Measurements from ENCODE around the gene GAD2. TPM values are rescaled to one million over a fixed set of nuclear protein-coding genes. Genes with fewer than 3 reads are reported as not detected.

The GAD2 gene
- total and polyA plus RNA-seq, 2 donors from 2014 or later = not detected

- Histone ChIP-seq H3K4me3 (ENCODE audit: low read length in 3 of 3) (no peak overlapping the region), H3K27me3 (ENCODE audit: control insufficient read depth, insufficient read depth, low read length) (no peaks in the 10 kb centered on the region), H3K36me3 (ENCODE audit: control insufficient read depth in 2 of 3, insufficient read depth in 3 of 3, low read length in 3 of 3) (no peaks in the 10 kb centered on the region), H3K9ac (ENCODE audit: low read length in 3 of 3) (no peak overlapping the region), H3K4me1 (ENCODE audit: control insufficient read depth in 2 of 3, insufficient read depth in 2 of 3, low read depth in 1 of 3, low read length in 3 of 3) (no peaks in the 10 kb centered on the region), H3K27ac (ENCODE audit: low read depth in 2 of 2, low read length in 2 of 2) (no peak overlapping the region), H3K9me3 (ENCODE audit: control insufficient read depth in 2 of 3, insufficient read depth in 1 of 3, low read length in 3 of 3) (no peaks in the 10 kb centered on the region)
- no peak for FAIRE-seq
- intact Hi-C loops (cut with DNase I) = no loop called here
- no peak for TF ChIP-seq CTCF (IDR thresholded peaks at IDR 0.05; ENCODE audit: borderline replicate concordance, extremely low read depth, insufficient read depth)
- DNase-seq = peak in 2 of 5 donors; percentile 14 to 27
Measured at GRCh38 chr10:26311383-26311940, 94.9 kb downstream of the GAD2 start.

- DNase-seq (no peak), FAIRE-seq (no peak)
- no peak for TF ChIP-seq CTCF (IDR thresholded peaks at IDR 0.05; ENCODE audit: borderline replicate concordance, extremely low read depth, insufficient read depth)
- no peak overlapping the region for H3K4me3 ChIP-seq (ENCODE audit: low read length in 3 of 3)
- H3K27ac ChIP-seq (ENCODE audit: low read depth in 2 of 2, low read length in 2 of 2) = no peak overlapping the region
- no peaks in the 10 kb centered on the region for H3K4me1 ChIP-seq (ENCODE audit: control insufficient read depth in 2 of 3, insufficient read depth in 2 of 3, low read depth in 1 of 3, low read length in 3 of 3)
- H3K9me3 ChIP-seq (ENCODE audit: control insufficient read depth in 2 of 3, insufficient read depth in 1 of 3, low read length in 3 of 3) = no peaks in the 10 kb centered on the region
- no peaks in the 10 kb centered on the region for H3K27me3 ChIP-seq (ENCODE audit: control insufficient read depth, insufficient read depth, low read length)
- no peaks in the 10 kb centered on the region for H3K36me3 ChIP-seq (ENCODE audit: control insufficient read depth in 2 of 3, insufficient read depth in 3 of 3, low read length in 3 of 3)
- H3K9ac ChIP-seq (ENCODE audit: low read length in 3 of 3) = no peak overlapping the region
- intact Hi-C loops (cut with DNase I) = no loop called here
Measured at GRCh38 chr10:26314265-26315013, 97.9 kb downstream of the GAD2 start.

GRCh38 chr10:26318672-26319071 lies 102.1 kb downstream of the GAD2 start:
- no peak for FAIRE-seq
- Histone ChIP-seq H3K4me3 (ENCODE audit: low read length in 3 of 3) (no peak overlapping the region), H3K27me3 (ENCODE audit: control insufficient read depth, insufficient read depth, low read length) (no peaks in the 10 kb centered on the region), H3K36me3 (ENCODE audit: control insufficient read depth in 2 of 3, insufficient read depth in 3 of 3, low read length in 3 of 3) (no peaks in the 10 kb centered on the region), H3K9ac (ENCODE audit: low read length in 3 of 3) (no peak overlapping the region), H3K9me3 (ENCODE audit: control insufficient read depth in 2 of 3, insufficient read depth in 1 of 3, low read length in 3 of 3) (no peaks in the 10 kb centered on the region), H3K4me1 (ENCODE audit: control insufficient read depth in 2 of 3, insufficient read depth in 2 of 3, low read depth in 1 of 3, low read length in 3 of 3) (no peaks in the 10 kb centered on the region), H3K27ac (ENCODE audit: low read depth in 2 of 2, low read length in 2 of 2) (no peak overlapping the region)
- intact Hi-C loops (cut with DNase I) = no loop called here
- no peak for TF ChIP-seq CTCF (IDR thresholded peaks at IDR 0.05; ENCODE audit: borderline replicate concordance, extremely low read depth, insufficient read depth)
- DNase-seq = no peak

Data from kidney (tissue), 14 donors.